ENCODE results near the gene ATP6V0D1.

Gene ATP6V0D1

DNA sequence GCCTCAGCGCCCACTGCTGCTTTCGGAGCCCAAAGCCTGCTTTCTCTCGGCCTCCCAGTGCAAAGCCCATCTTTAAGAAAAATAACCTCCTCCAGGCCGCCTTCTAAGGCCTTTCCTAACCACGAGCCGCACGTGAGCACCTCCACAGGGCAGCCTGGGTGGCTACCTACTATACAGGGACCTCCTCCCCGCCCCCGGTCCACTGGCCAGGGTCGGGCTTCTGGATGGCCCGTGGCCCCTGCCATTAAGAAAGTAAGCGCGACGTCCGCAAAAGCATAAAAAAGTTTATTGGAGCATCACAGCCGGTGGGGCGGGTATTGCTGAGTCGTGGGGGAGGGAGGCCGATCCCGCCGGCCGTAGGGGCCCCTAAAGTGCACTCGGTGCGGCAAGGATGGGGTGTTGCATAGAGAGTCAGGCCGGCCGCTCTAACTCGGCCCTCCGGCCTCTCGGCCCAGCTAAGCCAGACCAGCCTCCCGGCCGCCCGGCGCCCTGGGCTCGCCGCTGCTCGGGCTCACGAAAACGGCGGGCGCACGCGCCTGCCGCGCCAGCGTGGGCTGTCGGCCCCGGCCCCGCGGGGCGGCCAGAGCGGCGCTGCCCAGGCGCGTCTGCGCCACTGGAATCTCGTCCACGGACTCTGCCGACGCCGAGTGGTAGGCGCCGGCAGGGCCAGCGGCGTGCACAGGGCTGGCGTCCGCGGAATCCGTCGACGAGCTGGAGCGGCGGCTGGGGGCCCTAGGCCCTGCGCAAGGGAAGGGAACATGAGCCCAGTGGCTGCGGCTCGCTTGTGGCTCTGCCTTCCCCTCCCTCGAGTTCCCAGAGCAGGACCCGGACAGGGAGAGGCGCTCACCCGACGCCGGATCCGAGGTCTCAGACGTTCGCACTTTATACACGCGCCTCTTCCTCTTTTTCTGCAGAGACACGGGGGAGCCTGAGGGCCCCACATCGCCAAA, 86.5 kb downstream of the ATP6V0D1 start:
- no peak for DNase-seq (ENCODE audit: low read depth in 1 of 2, low spot score in 1 of 2)

- no peak for DNase-seq (ENCODE audit: low read depth in 1 of 2, low spot score in 1 of 2)
Measured at GRCh38 chr16:67393788-67394154, 87.2 kb downstream of the ATP6V0D1 start.

DNA sequence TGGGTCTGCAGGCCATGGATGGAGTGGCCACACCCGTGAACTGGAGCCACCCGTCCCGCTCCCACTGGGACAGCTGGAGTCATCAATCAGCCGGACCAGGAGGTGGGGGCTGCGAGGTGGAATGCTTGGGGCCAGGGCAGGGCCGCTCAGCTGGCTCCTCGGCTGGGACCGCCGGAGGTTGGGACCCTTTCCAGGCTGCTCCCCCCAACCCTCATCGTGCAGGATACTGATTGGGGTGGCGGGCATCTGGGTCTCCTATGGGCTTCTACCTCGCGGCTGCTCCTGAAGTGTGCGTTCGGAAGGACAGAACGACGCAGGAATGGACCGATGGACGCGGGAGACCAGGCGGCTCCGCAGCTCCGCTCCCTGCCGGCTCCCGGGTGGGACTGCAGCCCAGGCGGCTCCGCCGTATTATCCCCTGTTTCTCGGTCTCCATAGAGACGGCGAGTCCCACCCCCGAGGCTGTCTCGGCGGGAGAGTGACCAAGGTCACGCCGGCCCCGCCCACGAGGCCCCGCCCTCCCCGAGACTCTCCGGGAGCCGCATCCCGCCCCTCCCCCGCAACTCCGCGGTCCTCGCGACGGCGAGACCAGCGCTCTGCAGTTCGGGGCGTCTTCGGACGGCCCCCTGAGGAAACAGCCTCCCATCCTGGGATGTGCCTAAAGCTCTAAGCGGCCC, 87.7 kb downstream of the ATP6V0D1 start, which contains the start of gene TPPP3:
Gene TPPP3 (minus strand): TSS at position 388 of the 677 bp plus-strand sequence. CDS start 2,387 bp downstream, outside the sequence.
- no peak for DNase-seq (ENCODE audit: low read depth in 1 of 2, low spot score in 1 of 2)

DNA sequence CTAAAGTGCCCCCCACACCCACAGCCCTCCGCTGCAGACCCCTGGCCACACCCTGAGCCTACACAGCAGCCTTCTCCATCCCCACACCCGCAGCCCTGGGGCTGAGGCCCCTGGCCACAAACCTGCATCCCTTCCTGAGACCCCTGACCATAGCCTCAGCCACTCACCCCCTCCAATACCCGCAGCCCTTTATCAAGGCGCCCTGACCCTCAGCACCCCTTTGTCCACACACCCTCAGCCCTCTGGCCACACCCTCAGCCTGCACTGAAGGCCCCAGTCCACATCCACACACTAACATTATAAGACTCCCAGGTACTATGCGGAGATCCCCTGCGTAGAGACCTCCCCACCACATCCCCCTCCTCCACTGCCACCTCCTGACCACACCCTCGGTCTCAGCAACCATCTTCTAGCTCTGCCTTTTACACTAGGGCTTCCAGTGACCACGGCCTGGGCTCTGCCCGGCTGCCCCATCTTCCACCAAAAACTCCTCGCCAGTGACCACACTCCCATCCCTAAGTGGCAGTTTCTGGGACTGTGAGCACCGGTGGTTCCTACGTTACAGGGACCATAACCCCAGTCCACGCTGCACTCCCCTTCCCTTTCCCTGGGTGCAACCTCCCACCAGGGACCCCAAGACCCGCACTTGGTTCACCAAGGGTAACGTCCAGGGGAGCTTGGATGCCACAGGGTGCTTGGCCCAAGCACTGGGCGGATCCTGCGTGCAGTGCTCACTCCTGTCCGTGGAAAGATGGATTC, 88.5 kb downstream of the ATP6V0D1 start:
- DNase-seq (ENCODE audit: low read depth in 1 of 2, low spot score in 1 of 2) = no peak

DNA sequence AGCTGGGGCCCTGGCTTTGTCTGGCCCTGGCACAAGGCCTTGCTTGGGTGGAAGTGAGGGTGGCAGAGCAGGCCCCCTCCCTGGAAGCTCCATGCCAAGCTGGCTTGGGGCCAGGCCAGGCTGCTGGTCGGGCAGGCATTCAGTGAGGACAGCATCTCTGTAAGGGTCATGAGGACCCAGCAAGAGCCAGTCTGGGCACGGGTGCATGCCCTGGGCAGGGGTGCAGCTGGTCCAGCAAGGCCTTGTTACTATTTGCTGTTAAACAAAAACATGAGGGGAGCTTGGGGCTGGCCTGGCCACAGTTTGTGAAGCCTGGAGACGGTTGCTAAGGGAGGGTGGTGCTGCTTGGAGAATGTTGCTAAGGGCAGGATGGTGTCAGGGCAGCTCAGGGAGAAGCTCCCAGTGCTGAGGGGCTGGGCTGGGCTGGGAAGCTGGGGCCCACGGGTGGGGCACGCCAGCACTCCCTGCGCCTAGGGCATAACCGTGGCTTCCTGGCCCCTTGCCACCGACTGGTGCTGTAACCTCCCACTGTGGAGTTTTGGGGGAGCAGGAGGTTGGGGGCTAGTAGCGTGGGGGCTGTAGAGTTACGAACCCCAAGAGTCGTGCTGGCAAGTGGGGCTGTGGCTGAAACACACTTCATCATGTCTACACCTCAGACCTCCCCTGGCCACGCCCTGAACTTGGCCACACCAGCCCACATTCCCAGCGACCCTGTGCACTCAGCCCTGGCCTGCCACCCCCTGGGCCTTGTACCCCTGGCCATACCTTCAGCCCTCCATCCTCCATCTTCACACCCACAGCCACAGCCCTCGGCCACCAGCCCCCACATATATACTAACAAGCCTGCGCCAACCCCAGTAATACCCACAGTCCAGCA, 89.3 kb downstream of the ATP6V0D1 start:
- no peak for DNase-seq (ENCODE audit: low read depth in 1 of 2, low spot score in 1 of 2)

DNA sequence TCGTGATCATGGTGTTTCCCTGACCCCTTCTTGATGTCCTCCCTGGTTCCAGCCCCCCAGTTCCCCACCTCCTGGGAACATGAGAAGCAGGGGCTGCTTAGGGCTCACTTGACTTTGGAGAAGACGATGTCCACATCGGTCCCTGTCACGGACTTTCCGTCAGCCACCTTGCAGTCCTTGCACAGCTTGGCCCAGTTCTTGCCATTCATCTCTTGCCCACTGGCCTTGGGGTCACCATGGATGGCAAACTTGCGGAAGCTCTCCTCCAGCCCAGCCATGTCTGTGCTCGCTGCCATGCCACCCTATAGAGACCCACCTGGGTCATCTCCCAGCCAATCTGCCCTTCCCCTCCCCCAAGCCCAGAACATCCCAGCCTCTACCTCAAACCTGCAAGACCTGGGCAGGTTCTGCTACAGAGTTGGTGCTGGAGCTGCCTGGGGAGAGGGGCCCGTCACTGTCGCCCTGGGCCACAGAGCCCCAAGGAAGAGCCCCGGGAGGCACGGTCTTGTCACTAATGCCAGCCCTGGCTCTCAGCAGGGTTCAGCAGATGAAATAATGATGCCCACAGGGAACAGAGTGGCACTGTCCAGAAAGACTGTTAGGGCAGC, 90.0 kb downstream of the ATP6V0D1 start:
- no peak for DNase-seq (ENCODE audit: low read depth in 1 of 2, low spot score in 1 of 2)

- no peak for DNase-seq (ENCODE audit: low read depth in 1 of 2, low spot score in 1 of 2)
Measured at GRCh38 chr16:67389911-67390815, 90.8 kb downstream of the ATP6V0D1 start.

DNA sequence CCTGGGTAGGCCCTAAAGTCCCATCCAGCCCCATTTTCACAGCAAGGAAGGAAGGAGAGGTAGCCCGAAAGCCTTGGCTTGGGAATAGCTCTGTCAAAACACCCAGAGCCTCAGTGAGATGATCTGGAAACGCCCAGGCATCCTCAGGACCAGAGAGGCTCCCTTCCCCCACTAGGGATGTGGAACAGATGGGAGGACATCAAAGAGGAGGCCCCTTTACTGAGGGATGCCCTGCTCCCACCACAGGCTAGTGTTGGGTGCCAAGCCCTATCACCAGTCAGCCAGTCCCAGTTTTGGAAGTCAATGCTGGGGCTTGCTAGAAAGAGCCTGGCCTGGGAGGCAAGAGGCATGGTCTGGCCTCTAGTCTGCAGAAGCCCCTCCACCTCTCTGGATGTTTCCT, 92.4 kb downstream of the ATP6V0D1 start:
- no peak for DNase-seq (ENCODE audit: low read depth in 1 of 2, low spot score in 1 of 2)

GRCh38 chr16:67388191-67388590, 92.8 kb downstream of the ATP6V0D1 start:
- no peak for DNase-seq (ENCODE audit: low read depth in 1 of 2, low spot score in 1 of 2)

Measured in stimulated activated CD4-positive, alpha-beta T cell treated with anti-CD3 and anti-CD28 coated beads, Interleukin-15, amount 100 ng/mL, for 1 hour (primary cell).